HEK293T (cell line): ENCODE measurements around the gene TSG101.

Experiments used
- CTCF ChIA-PET: fragments of 350-600 bp; formaldehyde crosslinking; extraction: SDS; loops from one replicate; lab custom pipeline; 2021; ENCODE audit warnings: antibody characterized with exemption, inconsistent platforms; lab: Yijun Ruan, JAX
- POLR2A ChIA-PET: fragments of 350-600 bp; formaldehyde crosslinking; extraction: SDS; loops from one replicate; lab custom pipeline; 2020; ENCODE audit warnings: antibody characterized with exemption, inconsistent platforms; lab: Yijun Ruan, JAX
- DNase-seq: peaks from one replicate; pipeline ENCODE4 v3.0.0; 2012; ENCODE audit warnings: mixed read lengths; ENCODE audit errors: extremely low spot score
- ARNT ChIP-seq: fragments of 450-650 bp; IDR thresholded peaks from 2 replicates; pipeline ENCODE4 v1.6.1; 2017; ENCODE audit warnings: mild to moderate bottlenecking
- BHLHE40 ChIP-seq: fragments of 450-650 bp; IDR thresholded peaks from 2 replicates; pipeline ENCODE4 v1.6.1; 2016; ENCODE audit warnings: mild to moderate bottlenecking, moderate library complexity, borderline replicate concordance
- CTBP1 ChIP-seq: fragments of 450-650 bp; IDR thresholded peaks from 2 replicates; pipeline ENCODE4 v1.6.1; 2016; ENCODE audit warnings: borderline replicate concordance
- ELF4 ChIP-seq: fragments of 450-650 bp; IDR thresholded peaks from 2 replicates; pipeline ENCODE4 v1.6.1; 2017; ENCODE audit warnings: antibody characterized with exemption
- FOXA1 ChIP-seq: fragments of 450-650 bp; IDR thresholded peaks from 2 replicates; pipeline ENCODE4 v1.6.1; 2016; ENCODE audit warnings: mild to moderate bottlenecking
- FOXK2 ChIP-seq: fragments of 450-650 bp; IDR thresholded peaks from 2 replicates; pipeline ENCODE4 v1.6.1; 2016; ENCODE audit warnings: mild to moderate bottlenecking
- FOXM1 ChIP-seq: fragments of 450-650 bp; IDR thresholded peaks from 2 replicates; pipeline ENCODE4 v1.6.1; 2017; ENCODE audit warnings: mild to moderate bottlenecking, borderline replicate concordance
- HDGF ChIP-seq: fragments of 450-650 bp; IDR thresholded peaks from 2 replicates; pipeline ENCODE4 v1.6.1; 2017; ENCODE audit warnings: antibody characterized with exemption, borderline replicate concordance
- L3MBTL2 ChIP-seq: fragments of 450-650 bp; conservative IDR thresholded peaks from 2 replicates; pipeline ENCODE4 v1.6.1; 2016; ENCODE audit warnings: mild to moderate bottlenecking
- LEF1 ChIP-seq: fragments of 450-650 bp; IDR thresholded peaks from 2 replicates; pipeline ENCODE4 v1.6.1; 2017; ENCODE audit warnings: mild to moderate bottlenecking, borderline replicate concordance
- NFRKB ChIP-seq: fragments of 450-650 bp; IDR thresholded peaks from 2 replicates; pipeline ENCODE4 v1.6.1; 2016; ENCODE audit warnings: mild to moderate bottlenecking, moderate library complexity
- SP1 ChIP-seq: fragments of 450-650 bp; IDR thresholded peaks from 2 replicates; pipeline ENCODE4 v1.6.1; 2017
- SUZ12 ChIP-seq: fragments of 450-650 bp; IDR thresholded peaks from 2 replicates; pipeline ENCODE4 v1.6.1; 2016; ENCODE audit warnings: mild to moderate bottlenecking
- TARDBP ChIP-seq: fragments of 450-650 bp; IDR thresholded peaks from 2 replicates; pipeline ENCODE4 v1.6.1; 2016
- ZNF384 ChIP-seq: fragments of 450-650 bp; IDR thresholded peaks from 2 replicates; pipeline ENCODE4 v1.6.1; 2016
- TF ChIP-seq, protein P1 (sequence below): fragments of 450-650 bp; IDR thresholded peaks from 2 replicates; pipeline ENCODE4 v1.6.1; 2016

Gene TSG101

DNA sequence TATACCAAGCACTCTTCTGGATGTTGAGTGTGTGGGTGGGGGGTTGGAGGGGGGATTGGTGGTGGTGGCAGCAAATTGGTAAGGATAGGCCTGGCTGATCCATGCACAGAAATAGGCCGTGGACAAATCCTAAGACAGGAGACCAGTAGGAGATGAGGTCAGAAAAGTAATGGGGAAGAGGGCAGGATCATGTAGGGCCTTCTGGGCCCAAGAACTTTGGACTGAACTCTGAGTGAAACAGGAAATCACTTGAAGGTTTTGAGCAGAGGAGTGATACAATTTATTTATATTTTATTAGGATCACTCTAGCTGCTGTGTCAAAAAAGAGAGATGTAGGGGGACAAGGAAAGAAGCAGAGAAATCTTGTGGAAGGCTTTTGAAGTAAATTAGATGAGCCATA lies 28.7 kb downstream of the TSG101 start:
- no peak for DNase-seq
- POLR2A ChIA-PET: no interaction called here
- TF ChIP-seq LEF1: no peak
- no peak for TF ChIP-seq ELF4
- no peak for TF ChIP-seq FOXA1
- no peak for TF ChIP-seq TARDBP
- no peak for TF ChIP-seq CTBP1
- TF ChIP-seq ARNT: no peak
- TF ChIP-seq HDGF: no peak
- TF ChIP-seq FOXM1: no peak
- no peak for TF ChIP-seq L3MBTL2
- TF ChIP-seq BHLHE40: no peak
- no peak for TF ChIP-seq NFRKB
- TF ChIP-seq SP1: no peak
- no peak for TF ChIP-seq SUZ12
- TF ChIP-seq ZNF384: no peak
- TF ChIP-seq, protein P1, sequence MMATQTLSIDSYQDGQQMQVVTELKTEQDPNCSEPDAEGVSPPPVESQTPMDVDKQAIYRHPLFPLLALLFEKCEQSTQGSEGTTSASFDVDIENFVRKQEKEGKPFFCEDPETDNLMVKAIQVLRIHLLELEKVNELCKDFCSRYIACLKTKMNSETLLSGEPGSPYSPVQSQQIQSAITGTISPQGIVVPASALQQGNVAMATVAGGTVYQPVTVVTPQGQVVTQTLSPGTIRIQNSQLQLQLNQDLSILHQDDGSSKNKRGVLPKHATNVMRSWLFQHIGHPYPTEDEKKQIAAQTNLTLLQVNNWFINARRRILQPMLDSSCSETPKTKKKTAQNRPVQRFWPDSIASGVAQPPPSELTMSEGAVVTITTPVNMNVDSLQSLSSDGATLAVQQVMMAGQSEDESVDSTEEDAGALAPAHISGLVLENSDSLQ: no peak
- TF ChIP-seq FOXK2: no peak
- CTCF ChIA-PET: no interaction called here

DNA sequence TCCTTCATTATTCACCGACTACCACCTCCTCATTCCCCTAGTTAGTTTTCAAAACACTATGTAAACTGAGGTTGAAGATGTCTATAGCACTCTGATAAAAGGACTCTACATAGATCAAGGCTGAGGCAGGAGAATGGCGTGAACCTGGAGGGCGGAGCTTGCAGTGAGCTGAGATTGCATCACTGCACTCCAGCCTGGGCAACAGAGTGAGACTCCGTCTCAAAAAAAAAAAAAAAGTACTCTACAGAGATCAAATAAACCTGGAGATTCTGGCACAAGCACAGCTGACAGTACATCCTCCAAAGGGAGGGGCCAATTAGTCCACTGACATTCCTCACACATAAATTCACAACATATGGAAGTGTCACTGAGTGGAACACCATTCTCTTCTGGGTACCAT lies 31.0 kb downstream of the TSG101 start:
- CTCF ChIA-PET: no interaction called here
- TF ChIP-seq HDGF (no peak), BHLHE40 (no peak), ARNT (no peak), FOXK2 (no peak), FOXM1 (no peak), SUZ12 (no peak), L3MBTL2 (no peak), NFRKB (no peak)
- POLR2A ChIA-PET: interaction anchor here (1.6 kb wide), 1 partner anchor 31 kb away, joined by 3 read pairs; the partner anchor contains the start of gene TSG101
- no peak for DNase-seq

DNA sequence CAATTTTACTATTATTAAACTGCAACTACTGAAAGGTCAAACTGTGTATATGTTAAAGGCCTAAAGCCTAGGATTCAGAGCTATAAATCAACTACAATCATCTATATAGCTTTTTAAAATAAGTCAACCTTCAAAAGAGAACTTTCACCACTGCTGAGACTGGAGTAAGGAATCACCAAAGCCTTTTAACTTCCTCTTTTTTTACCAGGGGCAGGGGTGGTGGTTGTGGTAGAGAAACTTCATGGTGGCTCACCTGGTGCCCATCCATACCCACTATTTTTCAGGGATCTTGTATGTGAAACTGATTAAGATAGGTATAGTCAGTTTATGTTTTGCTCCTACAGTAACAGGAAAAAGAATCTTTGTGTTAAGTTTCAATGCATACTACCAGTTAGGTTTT lies 31.5 kb downstream of the TSG101 start:
- TF ChIP-seq NFRKB: no peak
- POLR2A ChIA-PET: interaction anchor here (1.6 kb wide), 1 partner anchor 31 kb away, joined by 3 read pairs; the partner anchor contains the start of gene TSG101

DNA sequence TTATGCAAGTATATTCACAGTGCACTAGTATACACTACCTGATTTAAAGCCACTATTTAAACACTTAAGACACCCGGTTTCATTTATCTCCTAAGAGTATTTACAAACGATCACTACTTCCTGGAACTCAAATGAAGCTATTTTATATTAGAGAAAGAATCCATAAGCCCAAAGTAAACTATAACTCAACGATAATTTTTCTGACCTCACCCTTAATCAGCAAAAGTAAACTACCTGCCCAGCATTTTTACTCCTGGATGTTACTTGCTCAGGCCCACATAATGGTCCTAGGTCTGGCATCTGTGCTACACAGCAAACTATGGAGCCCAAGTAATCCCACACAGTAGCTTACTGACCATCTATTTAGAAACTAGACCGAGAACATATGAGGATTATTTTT lies 33.4 kb downstream of the TSG101 start:
- TF ChIP-seq FOXM1: no peak
- no peak for TF ChIP-seq ARNT
- no peak for TF ChIP-seq NFRKB
- TF ChIP-seq SUZ12: no peak
- TF ChIP-seq ZNF384: no peak
- no peak for TF ChIP-seq BHLHE40
- no peak for TF ChIP-seq L3MBTL2
- no peak for TF ChIP-seq HDGF
- TF ChIP-seq, protein P1: no peak
- no peak for TF ChIP-seq LEF1
- no peak for TF ChIP-seq SP1
- CTCF ChIA-PET: interaction anchor here (1.0 kb wide), 1 partner anchor 13 kb away, joined by 3 read pairs; no protein-coding TSS in a partner anchor
- POLR2A ChIA-PET: no interaction called here
- no peak for DNase-seq

More for the DNA sequence above, 31.5 kb downstream of the TSG101 start:
- no peak for DNase-seq
- CTCF ChIA-PET: no interaction called here

DNA sequence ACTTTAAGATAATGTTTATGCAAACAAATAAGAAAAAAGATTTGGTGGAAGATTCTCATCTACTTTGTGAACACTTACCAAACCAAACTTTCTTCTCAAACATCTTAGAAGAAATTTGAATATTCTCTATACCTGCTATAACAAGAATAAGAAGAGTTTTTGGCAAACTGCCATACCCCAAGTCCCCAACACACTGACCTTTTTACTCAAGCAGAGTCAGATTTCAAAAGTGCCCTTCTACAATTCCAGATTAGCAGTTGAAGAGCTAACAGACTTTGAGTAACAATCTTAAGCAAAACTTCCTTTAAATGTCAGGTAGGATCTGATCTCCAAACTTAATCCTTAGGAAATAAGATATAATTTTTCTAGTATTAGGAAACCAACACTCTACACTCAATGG lies 33.9 kb downstream of the TSG101 start:
- DNase-seq: no peak
- CTCF ChIA-PET: interaction anchor here (1.0 kb wide), 1 partner anchor 13 kb away, joined by 3 read pairs; no protein-coding TSS in a partner anchor

DNA sequence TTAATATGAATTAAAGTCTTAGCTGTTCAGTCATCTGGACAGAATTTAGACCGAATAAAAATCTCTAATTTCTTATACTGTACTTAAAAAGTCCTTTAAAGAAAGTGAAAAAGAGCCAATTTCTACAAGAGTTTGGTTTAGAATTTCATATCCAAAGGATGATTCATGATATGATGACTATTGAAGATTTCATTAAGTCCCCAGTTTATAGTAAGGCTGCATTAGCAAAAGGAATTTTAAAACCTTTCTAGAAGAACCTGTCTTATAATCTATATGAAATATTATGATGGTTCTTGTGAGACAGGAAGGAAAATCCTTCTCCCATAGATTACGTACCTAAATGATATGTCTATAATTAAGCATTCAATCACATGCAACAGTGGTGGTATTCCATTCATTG lies 34.8 kb downstream of the TSG101 start:
- ChIA-PET POLR2A (no interaction called here), CTCF (no interaction called here)
- TF ChIP-seq BHLHE40 (no peak), FOXK2 (no peak), ARNT (no peak), L3MBTL2 (no peak), FOXM1 (no peak), HDGF (no peak), LEF1 (no peak), SUZ12 (no peak), NFRKB (no peak), SP1 (no peak), FOXA1 (no peak), TARDBP (no peak), ZNF384 (no peak), ELF4 (no peak), CTBP1 (no peak)
- TF ChIP-seq, protein P1: no peak
- DNase-seq: no peak

More for the DNA sequence above, 33.9 kb downstream of the TSG101 start:
- POLR2A ChIA-PET: no interaction called here
- TF ChIP-seq, protein P1: no peak
- TF ChIP-seq HDGF (no peak), ELF4 (no peak), CTBP1 (no peak), SP1 (no peak), ZNF384 (no peak), FOXK2 (no peak), LEF1 (no peak), NFRKB (no peak), SUZ12 (no peak), FOXA1 (no peak), BHLHE40 (no peak), TARDBP (no peak), L3MBTL2 (no peak), FOXM1 (no peak), ARNT (no peak)
